ENCODE measurements around the gene KLK2. TPM values are rescaled to one million over a fixed set of nuclear protein-coding genes. Genes with fewer than 3 reads are reported as not detected.

KLK2 gene
- polyA plus RNA-seq, 1 experiment, result not detected

GRCh38 chr19:50928831-50929230, 55.6 kb downstream of the KLK2 start:
- TF ChIP-seq CTCF (IDR thresholded peaks at IDR 0.05; ENCODE audit: low read depth, low read length), result no peak
- no peak overlapping the region for H3K27ac ChIP-seq (ENCODE audit: low read depth, low read length)
- ChIA-PET CTCF (no interaction called here), POLR2A (no interaction called here)
- no peaks in the 10 kb centered on the region for H3K9me3 ChIP-seq (ENCODE audit: control insufficient read depth, insufficient read depth, low read length)
- no peak for DNase-seq (ENCODE audit: low read depth, low spot score)
- H3K4me3 ChIP-seq (ENCODE audit: low read depth, low read length), result no peak overlapping the region
- no peaks in the 10 kb centered on the region for H3K27me3 ChIP-seq (ENCODE audit: control insufficient read depth, insufficient read depth, low read length)

Other genes with a start within 250 kb of the KLK2 start
- gene SYT3, start 233.6 kb upstream of the KLK2 start, polyA plus RNA-seq (2011; rRNA removed), result 0.02 and 0.05 TPM in 2 replicates
- not detected in 2 replicates for gene C19orf81, start 224.0 kb upstream of the KLK2 start, polyA plus RNA-seq (2011; rRNA removed)
- gene SHANK1, start 153.6 kb upstream of the KLK2 start, polyA plus RNA-seq (2011; rRNA removed), result 2.4 and 3.5 TPM in 2 replicates
- 43.9 and 64.1 TPM in 2 replicates for gene CLEC11A, start 150.1 kb upstream of the KLK2 start, polyA plus RNA-seq (2011; rRNA removed)
- not detected in 2 replicates for gene GPR32, start 103.0 kb upstream of the KLK2 start, polyA plus RNA-seq (2011; rRNA removed)
- gene ACP4, start 83.0 kb upstream of the KLK2 start, polyA plus RNA-seq (2011; rRNA removed), result not detected in 2 replicates
- gene KLK1, start 49.7 kb upstream of the KLK2 start, polyA plus RNA-seq (2011; rRNA removed), result not detected in 2 replicates
- gene KLK15, start 39.9 kb upstream of the KLK2 start, polyA plus RNA-seq (2011; rRNA removed), result not detected in 2 replicates
- gene KLK3, start 18.5 kb upstream of the KLK2 start, polyA plus RNA-seq (2011; rRNA removed), result not detected in 2 replicates
- not detected in 2 replicates for gene KLK4, start 38.0 kb downstream of the KLK2 start, polyA plus RNA-seq (2011; rRNA removed)
- not detected in 2 replicates for gene KLK5, start 79.6 kb downstream of the KLK2 start, polyA plus RNA-seq (2011; rRNA removed)
- not detected in 2 replicates for gene KLK6, start 96.2 kb downstream of the KLK2 start, polyA plus RNA-seq (2011; rRNA removed)
- not detected in 2 replicates for gene KLK7, start 110.5 kb downstream of the KLK2 start, polyA plus RNA-seq (2011; rRNA removed)
- not detected in 2 replicates for gene KLK8, start 128.2 kb downstream of the KLK2 start, polyA plus RNA-seq (2011; rRNA removed)
- gene KLK10, start 146.3 kb downstream of the KLK2 start, polyA plus RNA-seq (2011; rRNA removed), result not detected in 2 replicates
- not detected in 2 replicates for gene KLK11, start 153.2 kb downstream of the KLK2 start, polyA plus RNA-seq (2011; rRNA removed)
- gene KLK12, start 161.6 kb downstream of the KLK2 start, polyA plus RNA-seq (2011; rRNA removed), result not detected in 2 replicates
- not detected in 2 replicates for gene KLK13, start 191.7 kb downstream of the KLK2 start, polyA plus RNA-seq (2011; rRNA removed)
- not detected in 2 replicates for gene KLK14, start 209.4 kb downstream of the KLK2 start, polyA plus RNA-seq (2011; rRNA removed)
- 1.7 and 2.1 TPM in 2 replicates for gene CTU1, start 235.0 kb downstream of the KLK2 start, polyA plus RNA-seq (2011; rRNA removed)